Omental fat pad (tissue), 4 donors: ENCODE results near the gene GBP6. TPM values are rescaled to one million over a fixed set of nuclear protein-coding genes. Genes with fewer than 3 reads are reported as not detected.

Source experiments
- ATAC-seq: fragments of 150-250 bp; one replicate; pipeline ENCODE4 v1.9.1; 2016; ENCODE audit warnings: mild to moderate bottlenecking, moderate library complexity; ENCODE audit not compliant: low FRiP score
- DNase-seq: peaks from one replicate; pipeline ENCODE4 v3.0.0-alpha.2; 2019; ENCODE audit warnings: low spot score
- total RNA-seq, 4 donors: library from RNA; depleted of rRNA; stranded (reverse); fragments of >200 nt; gene quantifications; one replicate each; pipeline ENCODE4 v1.1.0, GENCODE V29; 2016
- TF ChIP-seq, protein P1 (sequence below), 3 donors: fragments of 450-650 bp; IDR thresholded peaks; one replicate each; pipeline ENCODE4 v1.5.1; 2016 to 2017; ENCODE audit warnings: antibody characterized with exemption in 3 of 3, mild to moderate bottlenecking in 3 of 3, moderate library complexity in 2 of 3

Gene GBP6
- total RNA-seq, 4 donors from 2014 or later: not detected

DNA sequence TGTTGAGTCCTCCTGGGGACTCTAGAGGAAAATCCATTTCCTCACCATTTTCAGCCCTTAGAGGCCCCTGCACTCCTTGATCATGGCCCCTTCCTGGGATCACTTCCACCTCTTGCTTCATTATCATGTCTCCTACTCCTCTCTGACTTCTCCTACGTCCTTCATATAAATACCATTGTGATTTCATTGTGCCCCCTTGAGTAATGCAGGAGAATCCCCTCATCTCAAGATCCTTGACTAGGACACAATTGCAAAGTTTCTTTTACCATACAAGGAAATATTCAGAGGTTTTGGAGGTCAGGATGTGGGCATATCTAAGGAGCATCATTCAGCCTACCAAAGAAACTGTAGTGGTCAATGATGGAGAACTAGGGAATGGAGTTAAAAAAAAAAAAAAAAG lies 8.8 kb upstream of the GBP6 start:
- ATAC-seq (no peak), DNase-seq (no peak)
- TF ChIP-seq, protein P1, sequence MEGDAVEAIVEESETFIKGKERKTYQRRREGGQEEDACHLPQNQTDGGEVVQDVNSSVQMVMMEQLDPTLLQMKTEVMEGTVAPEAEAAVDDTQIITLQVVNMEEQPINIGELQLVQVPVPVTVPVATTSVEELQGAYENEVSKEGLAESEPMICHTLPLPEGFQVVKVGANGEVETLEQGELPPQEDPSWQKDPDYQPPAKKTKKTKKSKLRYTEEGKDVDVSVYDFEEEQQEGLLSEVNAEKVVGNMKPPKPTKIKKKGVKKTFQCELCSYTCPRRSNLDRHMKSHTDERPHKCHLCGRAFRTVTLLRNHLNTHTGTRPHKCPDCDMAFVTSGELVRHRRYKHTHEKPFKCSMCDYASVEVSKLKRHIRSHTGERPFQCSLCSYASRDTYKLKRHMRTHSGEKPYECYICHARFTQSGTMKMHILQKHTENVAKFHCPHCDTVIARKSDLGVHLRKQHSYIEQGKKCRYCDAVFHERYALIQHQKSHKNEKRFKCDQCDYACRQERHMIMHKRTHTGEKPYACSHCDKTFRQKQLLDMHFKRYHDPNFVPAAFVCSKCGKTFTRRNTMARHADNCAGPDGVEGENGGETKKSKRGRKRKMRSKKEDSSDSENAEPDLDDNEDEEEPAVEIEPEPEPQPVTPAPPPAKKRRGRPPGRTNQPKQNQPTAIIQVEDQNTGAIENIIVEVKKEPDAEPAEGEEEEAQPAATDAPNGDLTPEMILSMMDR (IDR thresholded peaks at IDR 0.05): no peak

DNA sequence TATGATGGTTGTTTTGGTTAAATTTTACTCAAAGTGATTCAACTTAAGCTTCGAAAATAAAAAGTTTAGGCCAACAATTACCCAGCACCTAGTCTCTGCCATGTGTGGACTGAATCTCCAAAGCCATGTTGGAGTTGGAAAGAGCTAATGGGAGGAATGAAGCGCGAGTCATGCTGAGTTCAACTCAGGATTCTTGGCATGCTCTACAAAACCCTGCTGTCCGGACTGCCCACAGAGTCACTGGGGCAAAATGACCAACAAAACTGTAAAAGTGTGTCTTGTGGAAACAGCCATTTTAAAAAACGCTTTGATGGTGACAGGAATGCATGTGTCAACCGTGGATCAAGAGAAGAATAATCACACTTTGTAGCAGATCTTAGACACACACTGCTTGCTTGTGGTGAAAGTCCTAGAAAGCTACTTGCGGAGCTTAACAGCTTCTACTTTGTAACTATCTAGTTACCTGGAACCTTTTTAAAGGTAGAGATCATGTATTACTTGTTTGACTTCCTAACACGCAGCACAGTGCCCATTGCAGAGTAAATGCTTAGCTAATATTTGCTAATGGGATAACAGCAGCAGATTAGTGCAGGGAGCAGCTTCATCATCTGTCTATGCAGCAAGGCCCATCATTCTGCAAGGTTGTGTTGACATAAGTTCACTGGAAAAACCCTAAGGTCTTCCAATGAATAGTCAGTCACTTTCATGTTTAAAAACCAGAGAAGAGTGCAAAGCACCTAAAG lies 7.0 kb upstream of the GBP6 start:
- TF ChIP-seq, protein P1 (IDR thresholded peaks at IDR 0.05): no peak
- ATAC-seq: no peak
- no peak for DNase-seq

GRCh38 chr1:89358287-89358893 lies 5.5 kb upstream of the GBP6 start:
- ATAC-seq (peak; percentile 83), DNase-seq (peak; percentile 86)
- TF ChIP-seq, protein P1 (IDR thresholded peaks at IDR 0.05): peak in 1 of 3 donors; percentile 32

DNA sequence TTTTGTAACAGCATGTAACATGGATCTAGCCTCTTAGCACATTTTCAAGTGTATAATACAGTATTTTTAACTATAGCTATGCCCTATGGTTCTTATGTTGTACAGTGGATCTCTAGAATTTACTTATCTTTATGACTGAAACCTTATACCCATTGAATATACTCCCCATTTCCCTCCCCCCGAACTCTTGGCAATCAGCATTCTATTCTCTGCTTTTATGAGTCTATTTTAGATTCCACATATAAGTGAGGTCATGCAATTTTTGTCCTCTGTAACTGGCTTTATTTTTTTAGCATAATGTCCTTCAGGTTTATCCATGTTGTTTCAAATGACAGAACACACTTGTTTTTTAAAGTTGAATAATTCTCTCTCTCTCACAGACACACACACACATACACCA lies 3.1 kb upstream of the GBP6 start:
- ATAC-seq (no peak), DNase-seq (no peak)
- TF ChIP-seq, protein P1 (IDR thresholded peaks at IDR 0.05): no peak

GRCh38 chr1:89361681-89362080 lies 2.2 kb upstream of the GBP6 start:
- no peak for ATAC-seq
- TF ChIP-seq, protein P1 (IDR thresholded peaks at IDR 0.05): no peak

GRCh38 chr1:89363196-89363595 lies 663 bp upstream of the GBP6 start:
- TF ChIP-seq, protein P1 (IDR thresholded peaks at IDR 0.05): no peak
- ATAC-seq (no peak), DNase-seq (no peak)

More at GRCh38 chr1:89361681-89362080, 2.2 kb upstream of the GBP6 start:
- no peak for DNase-seq
